ENCODE data around the gene SCYL1.
"Not testable (repeated sequence)": the region's sequence is repeated elsewhere in the genome, so short reads cannot be mapped to it uniquely, and the experiment has no call there.

Gene SCYL1

DNA sequence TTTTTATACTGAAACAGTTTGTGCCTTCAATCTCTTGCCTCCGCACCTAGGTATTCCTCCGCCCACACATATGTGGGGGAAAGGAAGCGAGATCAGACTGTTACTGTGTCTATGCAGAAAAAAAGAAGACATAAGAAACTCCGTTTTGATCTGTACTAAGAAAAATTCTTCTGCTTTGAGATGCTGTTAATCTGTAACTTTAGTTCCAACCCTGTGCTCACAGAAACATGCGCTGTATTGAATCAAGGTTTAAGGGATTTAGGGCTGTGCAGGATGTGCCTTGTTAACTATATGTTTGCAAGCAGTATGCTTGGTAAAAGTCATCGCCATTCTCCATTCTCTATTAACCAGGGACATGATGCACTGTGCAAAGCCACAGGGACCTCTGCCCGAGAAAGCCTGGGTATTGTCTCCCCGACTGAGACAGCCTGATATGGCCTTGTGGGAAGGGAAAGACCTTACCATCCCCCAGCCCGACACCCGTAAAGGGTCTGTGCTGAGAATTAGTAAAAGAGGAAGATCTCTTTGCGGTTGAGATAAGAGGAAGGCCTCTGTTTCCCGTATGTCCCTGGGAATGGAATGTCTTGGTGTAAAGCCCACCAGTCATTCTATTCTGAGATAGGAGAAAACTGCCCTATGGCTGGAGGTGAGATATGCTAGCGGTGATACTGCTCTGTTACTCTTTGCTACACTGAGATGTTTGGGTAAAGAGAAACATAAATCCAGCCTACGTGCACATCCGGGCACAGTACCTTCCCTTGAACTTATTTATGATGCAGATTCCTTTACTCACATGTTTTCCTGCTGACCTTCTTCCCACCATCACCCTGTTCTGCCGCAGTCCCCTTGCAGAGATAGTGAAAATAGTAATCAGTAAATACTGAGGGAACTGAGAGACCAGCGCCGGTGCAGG, 1.9 kb upstream of the SCYL1 start:
- not testable (repeated sequence) for DNase-seq (ENCODE audit: insufficient read length, low spot score); FAIRE-seq
- TF ChIP-seq SPI1 (IDR thresholded peaks at IDR 0.05; ENCODE audit: low read depth, low read length) = 0 out of 2 replicates have a peak, but pooled peaks have one; percentile 2

GRCh38 chr11:65523631-65523968, 1.3 kb upstream of the SCYL1 start:
- not testable (repeated sequence) for FAIRE-seq

GRCh38 chr11:65524014-65524740, 706 bp upstream of the SCYL1 start:
- TF ChIP-seq POLR2AphosphoS5 (IDR thresholded peaks at IDR 0.05; ENCODE audit: low read depth, low read length) (no peak), POLR2A (IDR thresholded peaks at IDR 0.05; ENCODE audit: low read depth, low read length) (no peak), SPI1 (IDR thresholded peaks at IDR 0.05; ENCODE audit: low read depth, low read length) (no peak), TAF1 (IDR thresholded peaks at IDR 0.05; ENCODE audit: low read depth, low read length) (no peak), POU2F2 (IDR thresholded peaks at IDR 0.05; ENCODE audit: low read depth, low read length) (no peak), PAX5 (IDR thresholded peaks at IDR 0.05; ENCODE audit: insufficient read depth, low read length, severe bottlenecking) (no peak)
- no peak for DNase-seq (ENCODE audit: insufficient read length, low spot score)
- FAIRE-seq = no peak

More at GRCh38 chr11:65523631-65523968, 1.3 kb upstream of the SCYL1 start:
- DNase-seq (ENCODE audit: insufficient read length, low spot score) = not testable (repeated sequence)

DNA sequence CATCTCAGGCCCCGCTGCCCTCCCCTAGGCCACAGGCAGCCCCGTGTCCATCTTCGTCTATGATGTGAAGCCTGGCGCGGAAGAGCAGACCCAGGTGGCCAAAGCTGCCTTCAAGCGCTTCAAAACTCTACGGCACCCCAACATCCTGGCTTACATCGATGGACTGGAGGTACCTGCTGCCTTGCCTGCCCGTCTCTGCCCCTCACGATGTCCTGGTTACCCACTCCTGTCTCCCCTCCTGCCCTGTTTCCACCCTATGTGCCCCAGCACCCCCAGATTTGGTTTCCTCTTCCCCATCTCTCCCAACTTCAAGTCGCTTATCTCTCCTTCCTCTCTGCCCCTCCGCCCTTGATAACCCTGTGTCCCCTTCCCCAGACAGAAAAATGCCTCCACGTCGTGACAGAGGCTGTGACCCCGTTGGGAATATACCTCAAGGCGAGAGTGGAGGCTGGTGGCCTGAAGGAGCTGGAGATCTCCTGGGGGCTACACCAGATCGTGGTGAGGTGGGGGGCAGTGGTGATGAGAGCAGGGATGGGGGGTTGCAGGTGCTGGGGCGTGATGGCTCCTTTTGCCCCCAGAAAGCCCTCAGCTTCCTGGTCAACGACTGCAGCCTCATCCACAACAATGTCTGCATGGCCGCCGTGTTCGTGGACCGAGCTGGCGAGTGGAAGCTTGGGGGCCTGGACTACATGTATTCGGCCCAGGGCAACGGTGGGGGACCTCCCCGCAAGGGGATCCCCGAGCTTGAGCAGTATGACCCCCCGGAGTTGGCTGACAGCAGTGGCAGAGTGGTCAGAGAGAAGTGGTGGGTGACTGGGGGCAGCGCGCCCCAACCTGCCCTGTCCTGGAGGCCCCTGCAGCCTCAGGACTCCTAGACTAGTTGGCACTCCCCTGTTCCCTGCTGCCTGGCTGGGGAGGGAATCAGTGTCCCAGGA, 930 bp downstream of the SCYL1 start:
- no peak for TF ChIP-seq TAF1 (IDR thresholded peaks at IDR 0.05; ENCODE audit: low read depth, low read length)
- no peak for TF ChIP-seq POLR2A (IDR thresholded peaks at IDR 0.05; ENCODE audit: low read depth, low read length)
- no peak for TF ChIP-seq SPI1 (IDR thresholded peaks at IDR 0.05; ENCODE audit: low read depth, low read length)
- no peak for TF ChIP-seq POU2F2 (IDR thresholded peaks at IDR 0.05; ENCODE audit: low read depth, low read length)
- no peak for TF ChIP-seq PAX5 (IDR thresholded peaks at IDR 0.05; ENCODE audit: insufficient read depth, low read length, severe bottlenecking)
- TF ChIP-seq POLR2AphosphoS5 (IDR thresholded peaks at IDR 0.05; ENCODE audit: low read depth, low read length) = no peak
- FAIRE-seq = no peak
- no peak for DNase-seq (ENCODE audit: insufficient read length, low spot score)

GRCh38 chr11:65526744-65527143, 1.9 kb downstream of the SCYL1 start:
- DNase-seq (ENCODE audit: insufficient read length, low spot score) (no peak), FAIRE-seq (no peak)
- no peak for TF ChIP-seq POU2F2 (IDR thresholded peaks at IDR 0.05; ENCODE audit: low read depth, low read length)
- TF ChIP-seq POLR2AphosphoS5 (IDR thresholded peaks at IDR 0.05; ENCODE audit: low read depth, low read length) = no peak
- TF ChIP-seq TAF1 (IDR thresholded peaks at IDR 0.05; ENCODE audit: low read depth, low read length) = no peak
- TF ChIP-seq SPI1 (IDR thresholded peaks at IDR 0.05; ENCODE audit: low read depth, low read length) = no peak
- TF ChIP-seq PAX5 (IDR thresholded peaks at IDR 0.05; ENCODE audit: insufficient read depth, low read length, severe bottlenecking) = no peak
- TF ChIP-seq POLR2A (IDR thresholded peaks at IDR 0.05; ENCODE audit: low read depth, low read length) = no peak

- FAIRE-seq = no peak
- TF ChIP-seq PAX5 (IDR thresholded peaks at IDR 0.05; ENCODE audit: insufficient read depth, low read length, severe bottlenecking) = no peak
- no peak for TF ChIP-seq POU2F2 (IDR thresholded peaks at IDR 0.05; ENCODE audit: low read depth, low read length)
- no peak for TF ChIP-seq TAF1 (IDR thresholded peaks at IDR 0.05; ENCODE audit: low read depth, low read length)
- no peak for TF ChIP-seq POLR2A (IDR thresholded peaks at IDR 0.05; ENCODE audit: low read depth, low read length)
- TF ChIP-seq POLR2AphosphoS5 (IDR thresholded peaks at IDR 0.05; ENCODE audit: low read depth, low read length) = no peak
- no peak for TF ChIP-seq SPI1 (IDR thresholded peaks at IDR 0.05; ENCODE audit: low read depth, low read length)
- DNase-seq (ENCODE audit: insufficient read length, low spot score) = no peak
Measured at GRCh38 chr11:65528819-65529350, 4.0 kb downstream of the SCYL1 start.

- no peak for TF ChIP-seq SPI1 (IDR thresholded peaks at IDR 0.05; ENCODE audit: low read depth, low read length)
- no peak for TF ChIP-seq POLR2A (IDR thresholded peaks at IDR 0.05; ENCODE audit: low read depth, low read length)
- no peak for TF ChIP-seq PAX5 (IDR thresholded peaks at IDR 0.05; ENCODE audit: insufficient read depth, low read length, severe bottlenecking)
- TF ChIP-seq POLR2AphosphoS5 (IDR thresholded peaks at IDR 0.05; ENCODE audit: low read depth, low read length) = no peak
- TF ChIP-seq TAF1 (IDR thresholded peaks at IDR 0.05; ENCODE audit: low read depth, low read length) = no peak
- no peak for TF ChIP-seq POU2F2 (IDR thresholded peaks at IDR 0.05; ENCODE audit: low read depth, low read length)
- DNase-seq (ENCODE audit: insufficient read length, low spot score) (peak; percentile 2), FAIRE-seq (no peak)
Measured at GRCh38 chr11:65529475-65530156, 4.7 kb downstream of the SCYL1 start.

- TF ChIP-seq POLR2AphosphoS5 (IDR thresholded peaks at IDR 0.05; ENCODE audit: low read depth, low read length) = no peak
- peak; percentile 28 for FAIRE-seq
- no peak for DNase-seq (ENCODE audit: insufficient read length, low spot score)
Measured at GRCh38 chr11:65530157-65530496, 5.2 kb downstream of the SCYL1 start.
